ES-I3 (cell line): ENCODE results near the gene NR2C1.
"Not testable (repeated sequence)": the region's sequence is repeated elsewhere in the genome, so short reads cannot be mapped to it uniquely, and the experiment has no call there.

Experiments used
- H3K36me3 ChIP-seq: 2 replicates; pipeline ENCODE4 v1.6.1; 2013; ENCODE audit warnings: mild to moderate bottlenecking, low read length, control low read depth, moderate library complexity; ENCODE audit not compliant: insufficient read depth
- H3K4me1 ChIP-seq: 2 replicates; pipeline ENCODE4 v1.6.1; 2013; ENCODE audit warnings: mild to moderate bottlenecking, control low read depth, low read length; ENCODE audit not compliant: insufficient read depth
- H3K9ac ChIP-seq: 2 replicates; pipeline ENCODE4 v1.6.1; 2013; ENCODE audit warnings: low read depth, mild to moderate bottlenecking, low read length, moderate library complexity
- H3K9me3 ChIP-seq: 2 replicates; pipeline ENCODE4 v1.6.1; 2013; ENCODE audit warnings: mild to moderate bottlenecking, low read length, moderate library complexity; ENCODE audit not compliant: control insufficient read depth, insufficient read depth

The NR2C1 gene

GRCh38 chr12:95100264-95101190 is 27.1 kb upstream of the NR2C1 start:
- Histone ChIP-seq H3K36me3 (peaks cover 16% of the 10 kb centered on the region; the same call in 1 of the 2 replicates), H3K4me1 (peaks cover 7% of the 10 kb centered on the region; the same call in 1 of the 2 replicates), H3K9ac (no peak overlapping the region), H3K9me3 (no peaks in the 10 kb centered on the region)

- Histone ChIP-seq H3K9me3 (no peaks in the 10 kb centered on the region), H3K4me1 (peaks cover 7% of the 10 kb centered on the region; the same call in 1 of the 2 replicates), H3K36me3 (peaks cover 11% of the 10 kb centered on the region; the same call in 1 of the 2 replicates), H3K9ac (no peak overlapping the region)
Observed at GRCh38 chr12:95099270-95099790, 25.9 kb upstream of the NR2C1 start.

- Histone ChIP-seq H3K9ac (no peak overlapping the region), H3K4me1 (peaks cover 7% of the 10 kb centered on the region; the same call in 1 of the 2 replicates), H3K36me3 (0 out of 2 replicates have a peak, but pooled peaks cover 2% of the 10 kb centered on the region), H3K9me3 (no peaks in the 10 kb centered on the region)
Observed at GRCh38 chr12:95096852-95097251, 23.4 kb upstream of the NR2C1 start.

- peaks cover 7% of the 10 kb centered on the region; the same call in 1 of the 2 replicates for H3K4me1 ChIP-seq
- 0 out of 2 replicates have a peak, but pooled peaks cover 2% of the 10 kb centered on the region for H3K36me3 ChIP-seq
- H3K9ac ChIP-seq = no peak overlapping the region
Observed at GRCh38 chr12:95096378-95096777, 23.0 kb upstream of the NR2C1 start.

GRCh38 chr12:95095866-95096265 is 22.4 kb upstream of the NR2C1 start:
- not testable (repeated sequence) for H3K9me3 ChIP-seq, H3K36me3 ChIP-seq, H3K9ac ChIP-seq, H3K4me1 ChIP-seq

More at GRCh38 chr12:95096378-95096777, 23.0 kb upstream of the NR2C1 start:
- H3K9me3 ChIP-seq = no peaks in the 10 kb centered on the region

GRCh38 chr12:95089462-95089861 is 16.0 kb upstream of the NR2C1 start:
- Histone ChIP-seq H3K4me1 (peaks cover 6% of the 10 kb centered on the region; the same call in 1 of the 2 replicates), H3K36me3 (peaks cover 5% of the 10 kb centered on the region; the same call in 1 of the 2 replicates), H3K9me3 (no peaks in the 10 kb centered on the region), H3K9ac (no peak overlapping the region)

GRCh38 chr12:95088379-95088778 is 15.0 kb upstream of the NR2C1 start:
- Histone ChIP-seq H3K4me1 (peaks cover 7% of the 10 kb centered on the region; the same call in 1 of the 2 replicates), H3K36me3 (peaks cover 5% of the 10 kb centered on the region; the same call in 1 of the 2 replicates), H3K9me3 (no peaks in the 10 kb centered on the region), H3K9ac (no peak overlapping the region)

- H3K4me1 ChIP-seq = peaks cover 7% of the 10 kb centered on the region; the same call in 1 of the 2 replicates
- H3K9ac ChIP-seq = no peak overlapping the region
- H3K36me3 ChIP-seq = peaks cover 5% of the 10 kb centered on the region; the same call in 1 of the 2 replicates
- no peaks in the 10 kb centered on the region for H3K9me3 ChIP-seq
Observed at GRCh38 chr12:95085612-95086011, 12.2 kb upstream of the NR2C1 start.

GRCh38 chr12:95083938-95084337 is 10.5 kb upstream of the NR2C1 start:
- no peak overlapping the region for H3K9ac ChIP-seq
- H3K9me3 ChIP-seq = no peaks in the 10 kb centered on the region

GRCh38 chr12:95083471-95083870 is 10.1 kb upstream of the NR2C1 start:
- Histone ChIP-seq H3K4me1 (peaks cover 7% of the 10 kb centered on the region; the same call in 1 of the 2 replicates), H3K9me3 (no peaks in the 10 kb centered on the region), H3K9ac (no peak overlapping the region), H3K36me3 (no peaks in the 10 kb centered on the region)

More at GRCh38 chr12:95083938-95084337, 10.5 kb upstream of the NR2C1 start:
- Histone ChIP-seq H3K4me1 (peaks cover 7% of the 10 kb centered on the region; the same call in 1 of the 2 replicates), H3K36me3 (no peaks in the 10 kb centered on the region)

- no peaks in the 10 kb centered on the region for H3K36me3 ChIP-seq
Observed at GRCh38 chr12:95077341-95077740, 3.9 kb upstream of the NR2C1 start.

GRCh38 chr12:95074766-95075165 is 1.3 kb upstream of the NR2C1 start:
- no peaks in the 10 kb centered on the region for H3K36me3 ChIP-seq
- H3K9ac ChIP-seq = no peak overlapping the region
- H3K9me3 ChIP-seq = no peaks in the 10 kb centered on the region
- H3K4me1 ChIP-seq = no peaks in the 10 kb centered on the region

More at GRCh38 chr12:95077341-95077740, 3.9 kb upstream of the NR2C1 start:
- H3K4me1 ChIP-seq = no peaks in the 10 kb centered on the region
- no peak overlapping the region for H3K9ac ChIP-seq
- H3K9me3 ChIP-seq = no peaks in the 10 kb centered on the region

GRCh38 chr12:95073698-95074520 is 491 bp upstream of the NR2C1 start:
- Histone ChIP-seq H3K36me3 (no peaks in the 10 kb centered on the region), H3K4me1 (no peaks in the 10 kb centered on the region), H3K9me3 (no peaks in the 10 kb centered on the region), H3K9ac (peak overlapping the region; percentile 78; the same call in 1 of the 2 replicates)

GRCh38 chr12:95070378-95070777 is 3.0 kb downstream of the NR2C1 start:
- Histone ChIP-seq H3K9me3 (no peaks in the 10 kb centered on the region), H3K4me1 (no peaks in the 10 kb centered on the region), H3K36me3 (peaks cover 5% of the 10 kb centered on the region; the same call in 1 of the 2 replicates)

More at GRCh38 chr12:95070378-95070777, 3.0 kb downstream of the NR2C1 start:
- H3K9ac ChIP-seq = no peak overlapping the region
